ENCODE data around the gene APOBEC3G. TPM values are rescaled to one million over a fixed set of nuclear protein-coding genes. Genes with fewer than 3 reads are reported as not detected.

Gene APOBEC3G
- total and polyA plus RNA-seq, 2 experiments from 2014 or later: 2.1 to 3.3 TPM

GRCh38 chr22:39080052-39080762 lies 3.1 kb downstream of the APOBEC3G start:
- Histone ChIP-seq H3K9me2 (ENCODE audit: insufficient read depth) (no peaks in the 10 kb centered on the region), H2AFZ (no peak overlapping the region), H3K27ac (ENCODE audit: low read depth) (no peak overlapping the region), H3K27me3 (ENCODE audit: insufficient read depth) (no peaks in the 10 kb centered on the region), H4K20me1 (replicated peaks; ENCODE audit: insufficient read depth) (no peaks in the 10 kb centered on the region), H3K4me1 (ENCODE audit: insufficient read depth) (peaks cover 5% of the 10 kb centered on the region; the same call in 1 of the 2 replicates), H3K36me3 (ENCODE audit: insufficient read depth) (no peaks in the 10 kb centered on the region), H3F3A (replicated peaks; ENCODE audit: low read depth) (0 out of 2 replicates have a peak, but pooled peaks cover 3% of the 10 kb centered on the region), H3K79me2 (replicated peaks; ENCODE audit: insufficient read depth) (no peaks in the 10 kb centered on the region), H3K4me2 (no peak overlapping the region), H3K4me3 (no peak overlapping the region)
- Mint-ChIP-seq H3K4me3 (no peak overlapping the region), H3K27me3 (ENCODE audit: insufficient read depth, low read depth, poor library complexity) (peaks cover 14% of the 10 kb centered on the region), H3K9me3 (no peaks in the 10 kb centered on the region), H3K36me3 (ENCODE audit: low read depth) (no peaks in the 10 kb centered on the region), H3K4me1 (peaks cover 21% of the 10 kb centered on the region), H3K27ac (no peak overlapping the region)
- ATAC-seq: no peak
- TF ChIP-seq, protein P1, sequence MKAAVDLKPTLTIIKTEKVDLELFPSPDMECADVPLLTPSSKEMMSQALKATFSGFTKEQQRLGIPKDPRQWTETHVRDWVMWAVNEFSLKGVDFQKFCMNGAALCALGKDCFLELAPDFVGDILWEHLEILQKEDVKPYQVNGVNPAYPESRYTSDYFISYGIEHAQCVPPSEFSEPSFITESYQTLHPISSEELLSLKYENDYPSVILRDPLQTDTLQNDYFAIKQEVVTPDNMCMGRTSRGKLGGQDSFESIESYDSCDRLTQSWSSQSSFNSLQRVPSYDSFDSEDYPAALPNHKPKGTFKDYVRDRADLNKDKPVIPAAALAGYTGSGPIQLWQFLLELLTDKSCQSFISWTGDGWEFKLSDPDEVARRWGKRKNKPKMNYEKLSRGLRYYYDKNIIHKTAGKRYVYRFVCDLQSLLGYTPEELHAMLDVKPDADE (IDR thresholded peaks at IDR 0.05): no peak
- TF ChIP-seq CTCF (conservative IDR thresholded peaks at IDR 0.05; ENCODE audit: low read depth in 2 of 2): no peak
- no peak for TF ChIP-seq ZNF462 (CRISPR knock-in tag; IDR thresholded peaks at IDR 0.05)
- TF ChIP-seq CREB1 (CRISPR knock-in tag; IDR thresholded peaks at IDR 0.05; ENCODE audit: low read depth): no peak
- no peak for TF ChIP-seq STAT1 (IDR thresholded peaks at IDR 0.05; ENCODE audit: unreplicated experiment)
- no peak for TF ChIP-seq NANOG (IDR thresholded peaks at IDR 0.05; ENCODE audit: borderline replicate concordance)
- no peak for TF ChIP-seq ZNF114 (CRISPR knock-in tag; IDR thresholded peaks at IDR 0.05)
- no peak for TF ChIP-seq ZNF331 (CRISPR knock-in tag; IDR thresholded peaks at IDR 0.05; ENCODE audit: low read depth)
- TF ChIP-seq, protein P2, sequence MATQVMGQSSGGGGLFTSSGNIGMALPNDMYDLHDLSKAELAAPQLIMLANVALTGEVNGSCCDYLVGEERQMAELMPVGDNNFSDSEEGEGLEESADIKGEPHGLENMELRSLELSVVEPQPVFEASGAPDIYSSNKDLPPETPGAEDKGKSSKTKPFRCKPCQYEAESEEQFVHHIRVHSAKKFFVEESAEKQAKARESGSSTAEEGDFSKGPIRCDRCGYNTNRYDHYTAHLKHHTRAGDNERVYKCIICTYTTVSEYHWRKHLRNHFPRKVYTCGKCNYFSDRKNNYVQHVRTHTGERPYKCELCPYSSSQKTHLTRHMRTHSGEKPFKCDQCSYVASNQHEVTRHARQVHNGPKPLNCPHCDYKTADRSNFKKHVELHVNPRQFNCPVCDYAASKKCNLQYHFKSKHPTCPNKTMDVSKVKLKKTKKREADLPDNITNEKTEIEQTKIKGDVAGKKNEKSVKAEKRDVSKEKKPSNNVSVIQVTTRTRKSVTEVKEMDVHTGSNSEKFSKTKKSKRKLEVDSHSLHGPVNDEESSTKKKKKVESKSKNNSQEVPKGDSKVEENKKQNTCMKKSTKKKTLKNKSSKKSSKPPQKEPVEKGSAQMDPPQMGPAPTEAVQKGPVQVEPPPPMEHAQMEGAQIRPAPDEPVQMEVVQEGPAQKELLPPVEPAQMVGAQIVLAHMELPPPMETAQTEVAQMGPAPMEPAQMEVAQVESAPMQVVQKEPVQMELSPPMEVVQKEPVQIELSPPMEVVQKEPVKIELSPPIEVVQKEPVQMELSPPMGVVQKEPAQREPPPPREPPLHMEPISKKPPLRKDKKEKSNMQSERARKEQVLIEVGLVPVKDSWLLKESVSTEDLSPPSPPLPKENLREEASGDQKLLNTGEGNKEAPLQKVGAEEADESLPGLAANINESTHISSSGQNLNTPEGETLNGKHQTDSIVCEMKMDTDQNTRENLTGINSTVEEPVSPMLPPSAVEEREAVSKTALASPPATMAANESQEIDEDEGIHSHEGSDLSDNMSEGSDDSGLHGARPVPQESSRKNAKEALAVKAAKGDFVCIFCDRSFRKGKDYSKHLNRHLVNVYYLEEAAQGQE (IDR thresholded peaks at IDR 0.05; ENCODE audit: unreplicated experiment): no peak
- no peak for DNase-seq (ENCODE audit: low spot score)
